Astrocyte (in vitro differentiated cells and primary cell): Measurements from ENCODE around the gene SURF6. TPM values are rescaled to one million over a fixed set of nuclear protein-coding genes. Genes with fewer than 3 reads are reported as not detected.
"Not testable (repeated sequence)": the region's sequence is repeated elsewhere in the genome, so short reads cannot be mapped to it uniquely, and the experiment has no call there.

ENCODE experiments used
- DNase-seq: peaks from one replicate; pipeline ENCODE4 v3.0.0-alpha.2; 2010; ENCODE audit warnings: low read depth
- FAIRE-seq: peaks from 2 replicates; lab custom pipeline; 2011; peaks lifted over from hg19 to GRCh38; lab: Jason Lieb, UNC
- H2AFZ ChIP-seq: 2 replicates; pipeline ENCODE4 v1.6.0; 2012; ENCODE audit warnings: low read depth, low read length, inconsistent platforms
- H3K27ac ChIP-seq: 2 replicates; pipeline ENCODE4 v1.5.1; 2011; ENCODE audit warnings: low read depth, low read length, inconsistent platforms
- H3K27me3 ChIP-seq: 2 replicates; pipeline ENCODE4 v1.6.0; 2011; ENCODE audit warnings: low read length, inconsistent platforms; ENCODE audit not compliant: insufficient read depth
- H3K36me3 ChIP-seq: 2 replicates; pipeline ENCODE4 v1.5.1; 2011; ENCODE audit warnings: low read length, inconsistent platforms; ENCODE audit not compliant: insufficient read depth
- H3K4me1 ChIP-seq: 2 replicates; pipeline ENCODE4 v1.5.1; 2011; ENCODE audit warnings: low read length, inconsistent platforms; ENCODE audit not compliant: insufficient read depth
- H3K4me2 ChIP-seq: 2 replicates; pipeline ENCODE4 v1.6.0; 2012; ENCODE audit warnings: low read length, inconsistent platforms
- H3K4me3 ChIP-seq: 2 replicates; pipeline ENCODE4 v1.5.1; 2011; ENCODE audit warnings: low read depth, mild to moderate bottlenecking, low read length, inconsistent platforms; ENCODE audit not compliant: insufficient read depth
- H3K79me2 ChIP-seq: 2 replicates; pipeline ENCODE4 v1.6.0; 2012; ENCODE audit warnings: mild to moderate bottlenecking, low read length, inconsistent platforms; ENCODE audit not compliant: insufficient read depth
- H3K9ac ChIP-seq: 2 replicates; pipeline ENCODE4 v1.6.0; 2012; ENCODE audit warnings: mild to moderate bottlenecking, low read length, inconsistent platforms
- H3K9me3 ChIP-seq: 2 replicates; pipeline ENCODE4 v1.5.1; 2012; ENCODE audit warnings: low read depth, mild to moderate bottlenecking, low read length, inconsistent platforms; ENCODE audit not compliant: insufficient read depth
- H4K20me1 ChIP-seq: 2 replicates; pipeline ENCODE4 v1.6.0; 2012; ENCODE audit warnings: low read length, inconsistent platforms; ENCODE audit not compliant: insufficient read depth
- H3K27ac Mint-ChIP-seq: one replicate; pipeline ENCODE4 v1.8.0; 2021; ENCODE audit warnings: mild to moderate bottlenecking, mixed read lengths; ENCODE audit not compliant: unreplicated experiment
- H3K27me3 Mint-ChIP-seq: one replicate; pipeline ENCODE4 v1.8.0; 2021; ENCODE audit warnings: low read depth, mixed read lengths; ENCODE audit not compliant: unreplicated experiment
- H3K36me3 Mint-ChIP-seq: one replicate; pipeline ENCODE4 v1.8.0; 2021; ENCODE audit warnings: low read depth, mixed read lengths; ENCODE audit not compliant: unreplicated experiment
- H3K4me1 Mint-ChIP-seq: one replicate; pipeline ENCODE4 v1.8.0; 2021; ENCODE audit warnings: low read depth, mixed read lengths; ENCODE audit not compliant: unreplicated experiment
- H3K4me3 Mint-ChIP-seq: one replicate; pipeline ENCODE4 v1.8.0; 2021; ENCODE audit warnings: mild to moderate bottlenecking, moderate library complexity, mixed read lengths; ENCODE audit not compliant: unreplicated experiment
- H3K9me3 Mint-ChIP-seq: one replicate; pipeline ENCODE4 v1.8.0; 2021; ENCODE audit warnings: mild to moderate bottlenecking, mixed read lengths; ENCODE audit not compliant: unreplicated experiment
- CTCF ChIP-seq: IDR thresholded peaks from 2 replicates; pipeline ENCODE4 v1.5.1; 2011; ENCODE audit warnings: low read depth, mild to moderate bottlenecking, inconsistent platforms, low read length, moderate library complexity; ENCODE audit not compliant: insufficient read depth
- EZH2 ChIP-seq: IDR thresholded peaks from 2 replicates; pipeline ENCODE4 v1.6.1; 2012; ENCODE audit warnings: mild to moderate bottlenecking, low read length, inconsistent platforms; ENCODE audit not compliant: insufficient read depth
- total RNA-seq: library from RNA; stranded (reverse); gene quantifications from 2 replicates; pipeline ENCODE4 v1.2.1, GENCODE V29; 2021

SURF6 gene
- total RNA-seq, 1 donor from 2014 or later: 25.1 TPM

- H3K27me3 Mint-ChIP-seq: peaks cover 31% of the 10 kb centered on the region
- peaks cover 10% of the 10 kb centered on the region for H3K36me3 Mint-ChIP-seq
- H3K27ac Mint-ChIP-seq: no peak overlapping the region
Observed at GRCh38 chr9:133321411-133321935, 14.5 kb downstream of the SURF6 start.

GRCh38 chr9:133320421-133320881 lies 15.5 kb downstream of the SURF6 start:
- H2AFZ ChIP-seq: no peak overlapping the region
- Mint-ChIP-seq H3K9me3 (peaks cover 11% of the 10 kb centered on the region), H3K4me3 (no peak overlapping the region), H3K36me3 (peaks cover 10% of the 10 kb centered on the region), H3K27ac (no peak overlapping the region), H3K27me3 (peaks cover 34% of the 10 kb centered on the region), H3K4me1 (no peaks in the 10 kb centered on the region)
- H3K36me3 ChIP-seq: no peaks in the 10 kb centered on the region
- H3K4me1 ChIP-seq: no peaks in the 10 kb centered on the region
- no peak for DNase-seq
- no peak for TF ChIP-seq EZH2
- TF ChIP-seq CTCF: no peak
- no peaks in the 10 kb centered on the region for H4K20me1 ChIP-seq
- no peak for FAIRE-seq
- no peaks in the 10 kb centered on the region for H3K9me3 ChIP-seq
- H3K4me2 ChIP-seq: no peak overlapping the region
- no peak overlapping the region for H3K4me3 ChIP-seq
- no peak overlapping the region for H3K9ac ChIP-seq
- no peaks in the 10 kb centered on the region for H3K79me2 ChIP-seq
- no peak overlapping the region for H3K27ac ChIP-seq
- no peaks in the 10 kb centered on the region for H3K27me3 ChIP-seq

More at GRCh38 chr9:133321411-133321935, 14.5 kb downstream of the SURF6 start:
- FAIRE-seq (no peak), DNase-seq (no peak)
- Mint-ChIP-seq H3K4me3 (no peak overlapping the region), H3K9me3 (peaks cover 14% of the 10 kb centered on the region), H3K4me1 (no peaks in the 10 kb centered on the region)
- Histone ChIP-seq H3K27ac (no peak overlapping the region), H2AFZ (no peak overlapping the region), H3K9ac (no peak overlapping the region), H3K4me1 (no peaks in the 10 kb centered on the region), H3K79me2 (no peaks in the 10 kb centered on the region), H4K20me1 (no peaks in the 10 kb centered on the region), H3K4me2 (no peak overlapping the region), H3K27me3 (no peaks in the 10 kb centered on the region), H3K4me3 (no peak overlapping the region), H3K36me3 (no peaks in the 10 kb centered on the region), H3K9me3 (no peaks in the 10 kb centered on the region)
- TF ChIP-seq CTCF (no peak), EZH2 (no peak)

GRCh38 chr9:133317551-133317950 lies 18.4 kb downstream of the SURF6 start:
- H3K4me2 ChIP-seq, H3K4me3 ChIP-seq, H3K4me1 ChIP-seq, H3K27ac Mint-ChIP-seq, H3K79me2 ChIP-seq, H3K27me3 ChIP-seq, FAIRE-seq, H4K20me1 ChIP-seq, H3K36me3 ChIP-seq, H2AFZ ChIP-seq, H3K36me3 Mint-ChIP-seq, H3K9me3 Mint-ChIP-seq, H3K27ac ChIP-seq, H3K9me3 ChIP-seq, H3K9ac ChIP-seq, H3K4me3 Mint-ChIP-seq, DNase-seq, H3K4me1 Mint-ChIP-seq: not testable (repeated sequence)
- peaks cover 28% of the 10 kb centered on the region for H3K27me3 Mint-ChIP-seq
